WTC11 (cell line): ENCODE measurements around the gene TSKU. TPM values are rescaled to one million over a fixed set of nuclear protein-coding genes. Genes with fewer than 3 reads are reported as not detected.

Experiments used
- CREB1 ChIP-seq: sonication (generic); formaldehyde crosslinking; IDR thresholded peaks from 2 replicates; pipeline ENCODE4 v1.8.0; 2023; ENCODE audit warnings: mild to moderate bottlenecking, missing genetic modification reagents
- E2F5 ChIP-seq: sonication (generic); formaldehyde crosslinking; IDR thresholded peaks from 2 replicates; pipeline ENCODE4 v1.8.1; 2022; ENCODE audit warnings: mild to moderate bottlenecking, moderate library complexity, missing genetic modification reagents
- EMX1 ChIP-seq: fragments of 250-450 bp; sonication (Bioruptor Pico); IDR thresholded peaks from 2 replicates; pipeline ENCODE4 v1.8.0; 2021; ENCODE audit warnings: mild to moderate bottlenecking
- ESRRA ChIP-seq: sonication (generic); formaldehyde crosslinking; IDR thresholded peaks from 2 replicates; pipeline ENCODE4 v1.8.1; 2022; ENCODE audit warnings: mild to moderate bottlenecking, missing genetic modification reagents, borderline replicate concordance
- FOXK1 ChIP-seq: sonication (generic); formaldehyde crosslinking; IDR thresholded peaks from 2 replicates; pipeline ENCODE4 v1.8.0; 2022; ENCODE audit warnings: mild to moderate bottlenecking, moderate library complexity, missing genetic modification reagents
- GRHL2 ChIP-seq: fragments of 250-450 bp; sonication (Bioruptor Pico); IDR thresholded peaks from 2 replicates; pipeline ENCODE4 v1.8.0; 2022; ENCODE audit warnings: mild to moderate bottlenecking, moderate library complexity; ENCODE audit not compliant: insufficient replicate concordance, severe bottlenecking
- HMGA2 ChIP-seq: fragments of 250-450 bp; sonication (Bioruptor Pico); IDR thresholded peaks from 2 replicates; pipeline ENCODE4 v1.4.0; 2021; ENCODE audit warnings: mild to moderate bottlenecking, moderate library complexity
- IRF1 ChIP-seq: sonication (generic); formaldehyde crosslinking; IDR thresholded peaks from 2 replicates; pipeline ENCODE4 v1.8.0; 2023; ENCODE audit warnings: missing genetic modification reagents
- IRF2 ChIP-seq: sonication (generic); formaldehyde crosslinking; IDR thresholded peaks from 2 replicates; pipeline ENCODE4 v1.8.0; 2022; ENCODE audit warnings: low read depth, missing genetic modification reagents, borderline replicate concordance
- JAZF1 ChIP-seq: fragments of 250-450 bp; sonication (Bioruptor Pico); IDR thresholded peaks from 2 replicates; pipeline ENCODE4 v1.9.0; 2021; ENCODE audit warnings: moderate library complexity, mild to moderate bottlenecking, inconsistent platforms
- MXD4 ChIP-seq: fragments of 250-450 bp; sonication (Bioruptor Pico); IDR thresholded peaks from 2 replicates; pipeline ENCODE4 v1.8.0; 2021; ENCODE audit warnings: mild to moderate bottlenecking, moderate library complexity, borderline replicate concordance
- MYBL2 ChIP-seq: sonication (generic); formaldehyde crosslinking; IDR thresholded peaks from 2 replicates; pipeline ENCODE4 v1.8.1; 2023; ENCODE audit warnings: mild to moderate bottlenecking, moderate library complexity, missing genetic modification reagents
- NFATC4 ChIP-seq: fragments of 250-450 bp; sonication (Bioruptor Pico); IDR thresholded peaks from 2 replicates; pipeline ENCODE4 v1.9.0; 2021; ENCODE audit warnings: mild to moderate bottlenecking
- NR1H2 ChIP-seq: sonication (generic); formaldehyde crosslinking; IDR thresholded peaks from 2 replicates; pipeline ENCODE4 v1.9.0; 2021; ENCODE audit warnings: mild to moderate bottlenecking, moderate library complexity, missing genetic modification reagents
- NR2C2 ChIP-seq: sonication (generic); formaldehyde crosslinking; IDR thresholded peaks from 2 replicates; pipeline ENCODE4 v1.8.0; 2022; ENCODE audit warnings: mild to moderate bottlenecking, missing genetic modification reagents
- NR3C1 ChIP-seq: sonication (generic); formaldehyde crosslinking; conservative IDR thresholded peaks from 2 replicates; pipeline ENCODE4 v1.8.1; 2023; ENCODE audit warnings: low read depth, mild to moderate bottlenecking, missing genetic modification reagents
- SMAD3 ChIP-seq: sonication (generic); formaldehyde crosslinking; IDR thresholded peaks from 2 replicates; pipeline ENCODE4 v1.8.0; 2022; ENCODE audit warnings: missing genetic modification reagents, mild to moderate bottlenecking, borderline replicate concordance
- SOX15 ChIP-seq: fragments of 250-450 bp; sonication (Bioruptor Pico); IDR thresholded peaks from 2 replicates; pipeline ENCODE4 v1.9.0; 2021; ENCODE audit warnings: mild to moderate bottlenecking
- TEAD4 ChIP-seq: sonication (generic); formaldehyde crosslinking; IDR thresholded peaks from 2 replicates; pipeline ENCODE4 v1.8.0; 2022; ENCODE audit warnings: mild to moderate bottlenecking, missing genetic modification reagents
- ZMAT4 ChIP-seq: fragments of 250-450 bp; sonication (Bioruptor Pico); IDR thresholded peaks from 2 replicates; pipeline ENCODE4 v1.9.0; 2021; ENCODE audit warnings: mild to moderate bottlenecking
- ZNF138 ChIP-seq: sonication (generic); formaldehyde crosslinking; conservative IDR thresholded peaks from 2 replicates; pipeline ENCODE4 v1.8.1; 2022; ENCODE audit warnings: mild to moderate bottlenecking, moderate library complexity, missing genetic modification reagents
- ZNF232 ChIP-seq: sonication (generic); formaldehyde crosslinking; IDR thresholded peaks from 2 replicates; pipeline ENCODE4 v1.8.0; 2022; ENCODE audit warnings: mild to moderate bottlenecking, missing genetic modification reagents
- ZNF263 ChIP-seq: sonication (generic); formaldehyde crosslinking; IDR thresholded peaks from 2 replicates; pipeline ENCODE4 v1.8.1; 2022; ENCODE audit warnings: low read depth, mild to moderate bottlenecking, moderate library complexity, missing genetic modification reagents
- ZNF396 ChIP-seq: fragments of 250-450 bp; sonication (Bioruptor Pico); IDR thresholded peaks from 2 replicates; pipeline ENCODE4 v1.8.0; 2021; ENCODE audit warnings: mild to moderate bottlenecking, moderate library complexity, borderline replicate concordance
- ZNF416 ChIP-seq: fragments of 250-450 bp; sonication (Bioruptor Pico); IDR thresholded peaks from 2 replicates; pipeline ENCODE4 v1.9.0; 2021; ENCODE audit warnings: mild to moderate bottlenecking, inconsistent platforms
- total RNA-seq: library from RNA; stranded (reverse); gene quantifications from 3 replicates; pipeline ENCODE4 v1.2.3, GENCODE V29; 2021
- TF ChIP-seq, protein P1 (sequence below): sonication (generic); formaldehyde crosslinking; IDR thresholded peaks from 2 replicates; pipeline ENCODE4 v1.8.0; 2023; ENCODE audit warnings: mild to moderate bottlenecking, missing genetic modification reagents
- TF ChIP-seq, protein P2 (sequence below): fragments of 250-450 bp; sonication (Bioruptor Pico); IDR thresholded peaks from 2 replicates; pipeline ENCODE4 v1.9.0; 2021; ENCODE audit warnings: moderate library complexity, mild to moderate bottlenecking, inconsistent platforms, borderline replicate concordance
- TF ChIP-seq, protein P3 (sequence below): sonication (generic); formaldehyde crosslinking; IDR thresholded peaks from 2 replicates; pipeline ENCODE4 v1.8.0; 2022; ENCODE audit warnings: missing genetic modification reagents

TSKU gene
- total RNA-seq, 1 experiment from 2014 or later: 30.3 TPM

- TF ChIP-seq GRHL2 (CRISPR knock-in tag) (no peak), ZNF416 (CRISPR knock-in tag) (no peak; the same call in 1 of the 2 replicates), E2F5 (no peak), ZNF263 (CRISPR knock-in tag) (peak; percentile 41; the same call in 1 of the 2 replicates), NFATC4 (CRISPR knock-in tag) (no peak), IRF1 (CRISPR knock-in tag) (0 out of 2 replicates have a peak, but pooled peaks have one; percentile 52), IRF2 (CRISPR knock-in tag) (no peak; the same call in 1 of the 2 replicates), ZNF232 (peak; percentile 73; the same call in 1 of the 2 replicates), NR1H2 (CRISPR knock-in tag) (no peak), NR2C2 (CRISPR knock-in tag) (no peak), CREB1 (CRISPR knock-in tag) (no peak), HMGA2 (CRISPR knock-in tag) (no peak), MXD4 (CRISPR knock-in tag) (no peak), FOXK1 (0 out of 2 replicates have a peak, but pooled peaks have one; percentile 41), JAZF1 (no peak), ZMAT4 (CRISPR knock-in tag) (no peak), ESRRA (peak; percentile 77), TEAD4 (CRISPR knock-in tag) (no peak; the same call in 1 of the 2 replicates), SOX15 (CRISPR knock-in tag) (no peak), MYBL2 (CRISPR knock-in tag) (no peak), NR3C1 (CRISPR knock-in tag) (no peak), SMAD3 (CRISPR knock-in tag) (peak; percentile 56; the same call in 1 of the 2 replicates), EMX1 (CRISPR knock-in tag) (no peak), ZNF396 (CRISPR knock-in tag) (no peak), ZNF138 (CRISPR knock-in tag) (no peak)
- TF ChIP-seq, protein P1, sequence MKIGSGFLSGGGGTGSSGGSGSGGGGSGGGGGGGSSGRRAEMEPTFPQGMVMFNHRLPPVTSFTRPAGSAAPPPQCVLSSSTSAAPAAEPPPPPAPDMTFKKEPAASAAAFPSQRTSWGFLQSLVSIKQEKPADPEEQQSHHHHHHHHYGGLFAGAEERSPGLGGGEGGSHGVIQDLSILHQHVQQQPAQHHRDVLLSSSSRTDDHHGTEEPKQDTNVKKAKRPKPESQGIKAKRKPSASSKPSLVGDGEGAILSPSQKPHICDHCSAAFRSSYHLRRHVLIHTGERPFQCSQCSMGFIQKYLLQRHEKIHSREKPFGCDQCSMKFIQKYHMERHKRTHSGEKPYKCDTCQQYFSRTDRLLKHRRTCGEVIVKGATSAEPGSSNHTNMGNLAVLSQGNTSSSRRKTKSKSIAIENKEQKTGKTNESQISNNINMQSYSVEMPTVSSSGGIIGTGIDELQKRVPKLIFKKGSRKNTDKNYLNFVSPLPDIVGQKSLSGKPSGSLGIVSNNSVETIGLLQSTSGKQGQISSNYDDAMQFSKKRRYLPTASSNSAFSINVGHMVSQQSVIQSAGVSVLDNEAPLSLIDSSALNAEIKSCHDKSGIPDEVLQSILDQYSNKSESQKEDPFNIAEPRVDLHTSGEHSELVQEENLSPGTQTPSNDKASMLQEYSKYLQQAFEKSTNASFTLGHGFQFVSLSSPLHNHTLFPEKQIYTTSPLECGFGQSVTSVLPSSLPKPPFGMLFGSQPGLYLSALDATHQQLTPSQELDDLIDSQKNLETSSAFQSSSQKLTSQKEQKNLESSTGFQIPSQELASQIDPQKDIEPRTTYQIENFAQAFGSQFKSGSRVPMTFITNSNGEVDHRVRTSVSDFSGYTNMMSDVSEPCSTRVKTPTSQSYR (CRISPR knock-in tag): peak; percentile 11; the same call in 1 of the 2 replicates
- TF ChIP-seq, protein P2, sequence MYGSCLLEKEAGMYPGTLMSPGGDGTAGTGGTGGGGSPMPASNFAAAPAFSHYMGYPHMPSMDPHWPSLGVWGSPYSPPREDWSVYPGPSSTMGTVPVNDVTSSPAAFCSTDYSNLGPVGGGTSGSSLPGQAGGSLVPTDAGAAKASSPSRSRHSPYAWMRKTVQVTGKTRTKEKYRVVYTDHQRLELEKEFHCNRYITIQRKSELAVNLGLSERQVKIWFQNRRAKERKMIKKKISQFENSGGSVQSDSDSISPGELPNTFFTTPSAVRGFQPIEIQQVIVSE: no peak
- TF ChIP-seq, protein P3, sequence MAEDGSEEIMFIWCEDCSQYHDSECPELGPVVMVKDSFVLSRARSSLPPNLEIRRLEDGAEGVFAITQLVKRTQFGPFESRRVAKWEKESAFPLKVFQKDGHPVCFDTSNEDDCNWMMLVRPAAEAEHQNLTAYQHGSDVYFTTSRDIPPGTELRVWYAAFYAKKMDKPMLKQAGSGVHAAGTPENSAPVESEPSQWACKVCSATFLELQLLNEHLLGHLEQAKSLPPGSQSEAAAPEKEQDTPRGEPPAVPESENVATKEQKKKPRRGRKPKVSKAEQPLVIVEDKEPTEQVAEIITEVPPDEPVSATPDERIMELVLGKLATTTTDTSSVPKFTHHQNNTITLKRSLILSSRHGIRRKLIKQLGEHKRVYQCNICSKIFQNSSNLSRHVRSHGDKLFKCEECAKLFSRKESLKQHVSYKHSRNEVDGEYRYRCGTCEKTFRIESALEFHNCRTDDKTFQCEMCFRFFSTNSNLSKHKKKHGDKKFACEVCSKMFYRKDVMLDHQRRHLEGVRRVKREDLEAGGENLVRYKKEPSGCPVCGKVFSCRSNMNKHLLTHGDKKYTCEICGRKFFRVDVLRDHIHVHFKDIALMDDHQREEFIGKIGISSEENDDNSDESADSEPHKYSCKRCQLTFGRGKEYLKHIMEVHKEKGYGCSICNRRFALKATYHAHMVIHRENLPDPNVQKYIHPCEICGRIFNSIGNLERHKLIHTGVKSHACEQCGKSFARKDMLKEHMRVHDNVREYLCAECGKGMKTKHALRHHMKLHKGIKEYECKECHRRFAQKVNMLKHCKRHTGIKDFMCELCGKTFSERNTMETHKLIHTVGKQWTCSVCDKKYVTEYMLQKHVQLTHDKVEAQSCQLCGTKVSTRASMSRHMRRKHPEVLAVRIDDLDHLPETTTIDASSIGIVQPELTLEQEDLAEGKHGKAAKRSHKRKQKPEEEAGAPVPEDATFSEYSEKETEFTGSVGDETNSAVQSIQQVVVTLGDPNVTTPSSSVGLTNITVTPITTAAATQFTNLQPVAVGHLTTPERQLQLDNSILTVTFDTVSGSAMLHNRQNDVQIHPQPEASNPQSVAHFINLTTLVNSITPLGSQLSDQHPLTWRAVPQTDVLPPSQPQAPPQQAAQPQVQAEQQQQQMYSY: 0 out of 2 replicates have a peak, but pooled peaks have one; percentile 19
These were observed at the start of gene TSKU (continued) for GRCh38 chr11:76783294-76783895.
